NCI-H2107 (cell line): ENCODE measurements around the gene ZFAND2B.

Experiments used
- DNase-seq: peaks from one replicate; lab custom pipeline; 2025; lab: John Stamatoyannopoulos, UW

ZFAND2B gene

DNA sequence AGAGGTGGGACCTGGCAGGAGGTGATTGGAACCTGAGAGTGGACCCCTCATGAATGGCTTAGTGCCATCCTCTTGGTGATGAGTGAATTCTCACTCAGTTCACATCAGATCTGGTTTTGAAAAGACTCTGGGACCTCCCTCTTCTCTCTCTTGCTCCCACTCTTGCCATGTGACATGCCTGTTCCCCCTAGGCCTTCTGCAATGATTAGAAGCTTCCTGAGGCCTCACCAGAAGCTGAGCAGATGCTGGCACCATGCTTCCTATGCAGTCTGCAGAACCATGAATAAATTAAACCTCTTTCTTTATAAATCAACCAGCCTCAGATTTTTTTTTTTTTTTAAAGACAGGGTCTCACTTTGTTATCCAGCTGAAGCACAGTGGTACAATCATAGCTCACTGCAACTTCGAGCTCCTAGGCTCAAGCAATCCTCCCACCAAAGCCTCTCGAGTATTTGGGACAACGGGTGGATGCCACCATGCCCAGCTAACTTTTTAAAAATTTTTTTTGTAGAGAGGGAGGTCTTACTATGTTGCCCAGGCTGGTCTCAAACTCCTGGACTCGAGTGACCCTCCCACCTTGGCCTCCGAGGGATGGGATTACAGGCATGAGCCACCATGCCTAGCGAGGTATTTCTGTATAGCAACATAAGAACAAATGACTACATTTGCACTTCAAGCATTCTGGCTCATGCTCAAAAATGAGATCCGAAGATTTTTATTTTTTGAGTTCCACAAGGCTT lies 2.0 kb upstream of the ZFAND2B start:
- DNase-seq, result no peak

DNA sequence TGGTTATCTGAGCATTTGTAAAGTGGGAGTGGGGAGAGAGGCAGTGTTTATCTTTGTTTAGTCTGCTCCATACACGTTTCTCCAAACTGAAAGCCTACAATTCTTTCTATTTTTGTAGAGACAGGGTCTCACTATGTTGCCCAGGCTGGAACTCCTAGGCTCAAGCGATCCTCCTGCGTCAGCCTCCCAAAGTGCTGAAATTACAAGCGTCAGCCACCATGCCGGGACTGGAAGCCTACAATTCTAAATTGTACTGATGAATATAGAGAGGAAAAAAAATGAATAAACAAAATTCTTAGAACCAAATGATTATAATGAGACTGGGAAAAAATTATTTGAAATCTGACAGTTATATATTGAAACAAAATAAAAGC lies 1.4 kb upstream of the ZFAND2B start:
- no peak for DNase-seq

DNA sequence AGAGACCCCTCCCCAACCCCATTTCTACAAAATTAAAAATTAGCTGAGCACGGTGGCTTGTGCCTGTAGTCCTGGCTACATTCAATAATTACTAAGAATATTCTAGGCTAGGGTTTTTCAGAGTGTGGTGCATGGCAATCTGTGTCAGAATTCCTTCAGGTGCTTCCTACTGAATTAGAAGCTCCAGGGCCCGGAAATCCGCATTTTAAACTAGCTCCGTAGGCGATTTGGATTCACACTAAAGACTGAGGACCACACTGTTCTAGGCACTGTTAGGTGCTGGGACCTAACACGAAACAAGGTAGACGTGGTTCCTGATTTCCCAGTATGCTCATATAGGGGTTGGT lies 628 bp upstream of the ZFAND2B start:
- no peak for DNase-seq

DNA sequence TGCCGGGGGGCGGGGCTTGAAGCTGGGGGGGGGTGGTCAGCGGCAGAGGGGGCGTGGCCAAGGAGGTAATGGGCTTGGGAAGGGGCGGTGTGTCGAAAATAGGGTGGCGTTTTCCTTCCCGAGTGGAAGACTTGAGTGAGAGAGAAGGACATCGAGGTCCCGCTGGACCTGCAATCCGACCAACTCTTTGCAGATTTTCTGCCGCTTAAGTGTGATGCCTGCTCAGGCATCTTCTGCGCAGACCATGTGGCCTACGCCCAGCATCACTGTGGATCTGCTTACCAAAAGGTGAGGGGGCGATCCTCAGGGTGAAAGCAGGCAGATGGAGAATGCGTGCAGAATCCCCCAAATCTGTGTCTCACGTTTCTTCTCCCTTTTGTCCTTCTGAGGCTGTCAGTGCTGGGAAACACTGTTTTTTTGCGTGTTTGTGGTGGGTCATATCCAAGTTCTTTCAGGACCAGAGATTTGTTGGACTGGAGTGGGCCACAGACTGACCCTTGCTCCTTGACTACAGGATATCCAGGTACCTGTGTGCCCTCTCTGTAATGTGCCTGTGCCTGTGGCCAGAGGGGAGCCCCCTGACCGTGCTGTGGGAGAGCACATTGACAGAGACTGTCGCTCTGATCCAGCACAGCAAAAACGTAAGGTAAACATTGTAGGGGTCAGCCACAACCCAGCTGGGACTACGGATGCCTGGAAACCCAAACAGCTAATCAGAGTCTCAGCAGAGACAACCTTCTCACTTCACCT lies 727 bp downstream of the ZFAND2B start:
- no peak for DNase-seq

DNA sequence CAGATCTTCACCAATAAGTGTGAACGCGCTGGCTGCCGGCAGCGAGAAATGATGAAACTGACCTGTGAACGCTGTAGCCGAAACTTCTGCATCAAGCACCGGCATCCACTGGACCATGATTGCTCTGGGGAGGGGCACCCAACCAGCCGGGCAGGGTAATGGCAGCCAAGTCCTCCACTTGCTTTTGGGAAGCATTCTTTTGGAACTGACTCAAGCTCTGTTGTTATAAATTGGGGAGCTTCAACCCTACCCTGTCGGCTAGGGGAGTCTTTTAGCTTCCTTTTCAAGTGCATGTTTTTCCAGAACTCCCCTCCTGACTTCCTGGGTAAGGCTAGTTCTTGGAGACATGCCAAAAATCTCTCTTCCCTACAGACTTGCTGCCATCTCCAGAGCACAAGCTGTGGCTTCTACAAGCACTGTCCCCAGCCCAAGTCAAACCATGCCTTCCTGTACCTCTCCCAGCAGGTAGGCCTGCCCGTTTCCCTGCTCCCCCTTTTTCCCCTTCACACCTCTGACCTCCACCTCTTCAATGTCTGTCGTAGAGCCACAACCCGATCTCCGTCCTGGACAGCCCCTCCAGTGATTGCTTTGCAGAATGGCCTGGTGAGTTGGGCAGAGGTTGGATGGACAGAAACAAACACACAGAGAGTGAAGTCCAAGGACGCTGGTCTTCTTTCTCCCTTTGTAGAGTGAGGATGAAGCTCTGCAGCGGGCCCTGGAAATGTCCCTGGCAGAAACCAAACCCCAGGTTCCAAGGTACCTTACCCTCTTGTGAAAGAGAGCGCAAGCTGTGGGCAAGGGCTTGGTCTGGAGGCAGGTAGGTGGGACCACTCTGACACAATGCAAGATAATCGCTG lies 1.5 kb downstream of the ZFAND2B start:
- no peak for DNase-seq

DNA sequence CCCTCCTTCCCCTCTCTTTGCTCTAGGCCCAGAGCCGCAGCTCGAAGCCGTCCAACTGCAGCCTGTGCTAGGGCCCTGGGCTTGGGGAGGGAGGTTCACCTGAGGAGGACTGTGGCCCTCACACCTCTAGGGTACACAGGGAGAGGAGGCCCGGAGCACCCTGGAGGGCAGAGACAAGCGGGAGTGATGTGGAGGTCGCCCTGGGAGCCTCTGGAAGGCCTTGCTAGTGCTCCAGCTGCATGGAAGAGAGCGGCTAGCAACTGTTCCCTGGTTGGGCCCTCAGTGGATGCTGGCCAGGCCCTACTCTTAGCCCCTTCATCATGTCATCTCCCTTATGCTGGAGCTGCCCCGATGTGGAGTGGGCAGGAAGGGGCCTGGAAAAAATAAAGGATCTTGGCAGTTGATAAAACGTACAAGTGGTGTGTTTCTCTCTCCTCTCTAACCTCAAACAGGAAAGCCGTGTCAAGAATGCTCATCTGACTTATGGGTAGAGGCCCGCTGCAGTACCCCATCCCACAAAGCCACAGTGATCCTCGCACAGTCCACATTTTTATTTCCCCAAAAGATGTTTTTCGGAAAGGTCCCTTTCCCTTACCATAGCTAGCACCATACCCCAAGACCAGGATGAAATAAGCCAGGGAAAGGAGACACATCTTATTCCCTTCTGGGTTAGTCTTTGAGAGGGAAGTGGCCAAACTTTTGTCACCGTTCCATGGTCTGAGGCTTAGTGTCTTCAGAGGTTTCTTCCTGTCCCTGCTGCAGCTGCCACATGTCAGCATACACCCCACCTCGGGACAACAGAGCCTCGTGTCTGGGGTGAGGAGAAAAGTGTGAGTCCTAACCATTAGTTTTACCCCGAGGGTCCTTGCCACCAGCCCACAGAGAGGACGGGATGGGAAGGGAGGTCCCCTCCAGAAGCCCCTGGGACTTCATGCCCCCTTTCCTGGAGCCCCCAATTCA lies 2.9 kb downstream of the ZFAND2B start:
- no peak for DNase-seq

DNA sequence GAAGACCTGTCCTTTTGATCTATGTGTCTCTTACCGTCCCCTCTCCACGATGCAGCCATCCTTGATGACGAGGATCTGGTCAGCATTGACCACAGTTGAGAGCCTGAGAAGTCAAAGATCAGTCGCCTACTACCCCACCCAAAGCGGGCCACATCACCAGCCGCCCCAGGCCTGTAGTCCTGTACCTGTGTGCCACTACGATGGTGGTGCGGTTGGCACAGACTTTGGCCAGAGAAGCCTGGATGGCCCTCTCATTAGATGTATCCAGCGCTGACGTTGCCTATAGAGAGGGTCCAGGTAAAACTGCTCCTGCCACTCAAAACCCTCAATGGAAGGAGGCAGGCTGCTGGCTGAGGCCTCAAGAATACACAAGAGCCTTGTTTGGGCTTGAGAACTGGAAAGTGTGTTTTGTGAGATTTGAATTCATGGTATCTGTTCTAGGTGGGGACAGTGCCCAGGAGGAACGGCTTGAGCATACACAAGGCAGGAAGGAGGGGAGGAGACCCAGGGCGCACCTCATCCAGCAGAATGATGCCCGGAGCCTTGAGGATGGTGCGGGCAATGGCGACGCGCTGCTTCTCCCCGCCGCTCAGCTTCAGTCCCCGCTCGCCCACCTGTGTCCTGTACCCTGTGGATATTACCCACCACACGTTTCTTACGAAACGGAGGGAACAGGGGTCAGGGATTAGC lies 3.8 kb downstream of the ZFAND2B start:
- no peak for DNase-seq

DNA sequence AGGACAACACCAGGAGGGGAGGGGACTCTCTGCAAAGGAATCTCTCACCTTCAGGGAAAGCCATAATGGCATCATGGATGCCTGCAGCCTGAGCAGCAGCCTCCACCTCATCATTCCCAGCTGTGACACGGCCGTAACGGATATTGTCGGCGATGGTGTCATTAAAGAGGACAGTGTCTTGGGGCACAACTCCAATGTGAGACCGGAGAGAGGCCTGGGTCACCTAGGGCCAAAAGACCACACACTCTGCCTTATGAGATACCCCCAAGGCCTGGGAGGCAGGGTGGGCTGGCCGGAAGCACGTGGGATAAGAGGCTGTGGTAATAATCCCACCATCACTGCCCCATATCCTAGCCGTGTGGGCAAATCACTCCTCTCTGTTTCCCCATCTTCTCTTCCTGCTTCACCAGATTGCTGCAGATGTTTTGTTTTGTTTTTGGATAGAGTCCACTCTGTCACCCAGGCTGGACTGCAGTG lies 4.3 kb downstream of the ZFAND2B start:
- DNase-seq, result no peak

DNA sequence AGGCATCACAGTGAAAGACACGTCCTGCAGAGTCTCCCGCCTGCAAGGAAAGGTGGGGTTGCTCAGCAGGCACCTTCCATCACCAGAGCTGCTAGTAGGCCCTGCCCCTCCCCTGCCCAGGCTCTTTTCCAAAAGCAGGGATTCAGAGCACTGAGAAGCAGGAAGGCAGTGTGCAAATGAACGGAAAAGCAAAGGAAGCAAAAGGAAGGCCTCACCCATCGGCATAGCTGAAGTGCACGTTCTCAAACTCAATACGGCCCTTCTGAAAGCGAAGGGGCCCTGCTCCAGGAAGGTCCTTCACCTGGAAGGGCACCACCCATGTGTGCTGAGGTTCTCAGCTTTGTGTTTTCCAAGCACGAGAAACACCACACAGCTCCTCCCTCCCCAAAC lies 6.4 kb downstream of the ZFAND2B start:
- DNase-seq, result no peak

DNA sequence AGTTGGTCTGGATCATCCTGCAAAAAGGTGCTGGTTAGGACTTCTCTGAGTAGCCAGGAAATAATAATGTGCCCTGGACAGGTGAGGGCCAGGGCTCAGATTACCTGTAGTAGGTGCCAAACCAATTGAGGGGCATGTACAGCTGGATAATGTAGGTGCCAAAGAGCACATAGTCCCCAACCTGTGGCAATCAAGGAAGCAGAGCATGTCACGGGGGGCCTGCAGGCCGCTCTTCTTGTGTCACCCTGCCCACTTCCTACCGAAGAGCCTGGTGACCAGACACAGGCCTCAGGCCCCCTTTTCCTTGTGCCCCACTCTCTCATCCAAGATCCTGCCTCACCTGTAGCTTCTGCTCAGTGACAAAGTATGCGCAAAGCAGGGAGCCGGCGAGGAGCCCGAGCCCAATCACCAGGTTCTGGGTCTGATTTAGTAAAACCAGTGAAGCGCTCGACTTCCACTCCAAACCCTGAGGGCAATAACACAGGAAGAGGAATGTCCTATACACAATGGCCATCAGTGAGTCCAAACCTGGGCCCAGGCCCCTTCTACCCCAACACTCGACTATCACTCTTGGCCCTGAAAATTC lies 7.0 kb downstream of the ZFAND2B start:
- DNase-seq, result no peak

DNA sequence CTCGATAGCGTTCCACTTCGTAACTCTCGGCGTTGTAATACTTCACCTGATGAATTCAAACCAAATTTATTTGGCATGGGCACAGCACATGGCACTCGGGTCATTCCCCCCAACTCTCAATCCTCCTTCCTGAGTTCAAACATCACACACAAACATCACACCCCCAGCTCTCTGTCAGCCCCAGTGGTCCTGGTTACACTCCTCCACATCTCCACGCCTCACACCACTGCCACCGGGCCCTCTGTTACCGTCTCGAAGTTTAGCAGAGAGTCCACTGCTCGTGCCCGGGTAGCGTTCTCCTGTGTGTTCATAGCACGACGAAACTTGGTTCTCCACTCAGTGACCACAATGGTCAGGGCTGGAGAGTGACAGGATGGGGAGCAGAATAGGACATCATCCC lies 7.6 kb downstream of the ZFAND2B start:
- no peak for DNase-seq

DNA sequence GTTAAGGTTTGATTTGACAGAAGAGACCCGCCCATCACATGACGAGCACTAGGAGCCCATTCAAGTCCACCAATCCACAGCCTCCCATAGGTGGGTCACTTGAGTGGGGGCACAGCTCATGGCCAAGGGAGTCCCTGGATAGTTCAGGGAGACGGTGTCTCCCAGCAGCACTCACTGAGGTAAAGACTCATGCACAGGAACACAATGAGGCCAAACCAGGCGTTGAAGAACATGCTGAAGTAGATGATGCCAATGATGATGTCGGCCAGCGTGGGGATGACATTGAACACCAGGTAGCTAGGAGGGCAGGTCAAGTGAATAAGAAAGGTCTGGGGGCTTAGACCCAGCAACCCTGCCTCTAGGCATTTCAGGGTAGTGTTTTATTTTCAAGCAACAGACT lies 8.2 kb downstream of the ZFAND2B start:
- no peak for DNase-seq

DNA sequence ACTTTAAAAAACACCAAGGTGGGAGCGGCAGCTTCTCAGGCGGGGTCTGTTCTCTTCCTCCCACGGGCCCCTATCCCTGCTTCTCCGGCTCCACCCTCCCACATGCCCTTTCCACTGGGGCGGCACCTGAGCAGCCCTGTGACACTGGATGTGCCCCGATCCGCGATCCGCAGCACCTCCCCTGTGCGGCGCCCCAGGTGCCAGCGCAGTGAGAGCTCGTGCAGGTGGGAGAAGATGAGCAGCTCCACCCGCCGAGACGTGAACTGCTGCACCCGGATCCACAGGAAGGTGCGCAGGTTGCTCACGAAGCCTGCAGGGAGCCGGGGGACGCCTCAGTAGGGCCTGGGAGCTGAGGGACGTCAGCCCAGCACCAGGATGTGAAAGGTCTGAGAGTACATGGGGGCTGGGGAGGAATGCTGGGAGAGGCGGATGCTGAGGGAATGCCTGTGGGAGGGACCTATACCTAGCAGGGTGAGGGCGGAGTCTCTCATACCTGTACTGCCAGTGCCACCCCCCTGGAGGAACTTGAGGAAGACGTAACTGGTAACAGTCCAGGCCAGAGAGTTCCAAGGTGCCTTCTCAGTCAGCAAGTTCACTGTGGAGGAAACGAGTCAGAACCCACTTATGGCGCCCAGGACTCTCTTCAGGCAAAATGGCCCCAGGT lies 9.4 kb downstream of the ZFAND2B start:
- no peak for DNase-seq

DNA sequence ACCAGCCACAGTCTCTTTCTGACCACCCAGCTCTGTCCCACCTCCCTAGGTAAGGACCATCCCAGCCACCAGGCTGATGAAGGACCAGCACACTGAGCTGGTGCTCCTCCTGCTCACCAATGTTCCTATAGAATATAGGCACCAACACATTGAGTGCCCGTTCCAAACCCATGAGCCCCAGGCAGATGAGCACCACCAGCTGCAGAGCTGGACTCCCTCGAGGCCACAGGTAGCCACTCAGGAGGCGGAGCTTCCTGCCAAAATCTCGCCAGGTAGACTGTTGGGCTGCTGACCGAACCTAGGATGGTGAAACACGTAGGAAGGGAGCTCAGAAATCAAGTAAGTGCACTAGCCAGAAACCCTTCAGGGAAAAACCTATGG lies 9.9 kb downstream of the ZFAND2B start:
- DNase-seq, result no peak

DNA sequence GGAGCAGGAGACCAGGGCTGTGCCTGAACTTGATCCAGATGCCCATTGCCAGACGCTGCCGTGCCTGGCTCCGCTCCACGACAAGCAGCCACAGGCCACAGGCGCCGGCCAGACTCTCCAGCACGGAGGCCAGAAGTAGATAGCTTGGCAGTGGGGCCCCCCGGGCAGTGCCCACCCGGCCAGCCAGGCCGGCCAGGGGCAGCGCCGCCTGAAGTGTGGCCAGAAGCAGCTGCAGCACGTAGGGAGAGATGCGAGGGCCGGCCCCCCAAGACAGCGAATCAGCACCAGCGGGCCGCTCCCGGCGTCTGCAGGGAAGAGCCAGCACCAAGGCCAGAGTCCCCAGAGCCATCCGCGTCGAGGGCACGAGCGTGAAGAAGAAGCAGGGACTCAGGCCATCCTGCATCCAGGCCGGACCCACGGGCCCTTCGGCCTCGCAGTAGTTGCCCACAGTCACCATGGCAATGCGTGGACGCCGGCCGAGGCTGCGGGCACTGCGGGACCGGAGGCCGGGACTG lies 11.7 kb downstream of the ZFAND2B start:
- no peak for DNase-seq

DNA sequence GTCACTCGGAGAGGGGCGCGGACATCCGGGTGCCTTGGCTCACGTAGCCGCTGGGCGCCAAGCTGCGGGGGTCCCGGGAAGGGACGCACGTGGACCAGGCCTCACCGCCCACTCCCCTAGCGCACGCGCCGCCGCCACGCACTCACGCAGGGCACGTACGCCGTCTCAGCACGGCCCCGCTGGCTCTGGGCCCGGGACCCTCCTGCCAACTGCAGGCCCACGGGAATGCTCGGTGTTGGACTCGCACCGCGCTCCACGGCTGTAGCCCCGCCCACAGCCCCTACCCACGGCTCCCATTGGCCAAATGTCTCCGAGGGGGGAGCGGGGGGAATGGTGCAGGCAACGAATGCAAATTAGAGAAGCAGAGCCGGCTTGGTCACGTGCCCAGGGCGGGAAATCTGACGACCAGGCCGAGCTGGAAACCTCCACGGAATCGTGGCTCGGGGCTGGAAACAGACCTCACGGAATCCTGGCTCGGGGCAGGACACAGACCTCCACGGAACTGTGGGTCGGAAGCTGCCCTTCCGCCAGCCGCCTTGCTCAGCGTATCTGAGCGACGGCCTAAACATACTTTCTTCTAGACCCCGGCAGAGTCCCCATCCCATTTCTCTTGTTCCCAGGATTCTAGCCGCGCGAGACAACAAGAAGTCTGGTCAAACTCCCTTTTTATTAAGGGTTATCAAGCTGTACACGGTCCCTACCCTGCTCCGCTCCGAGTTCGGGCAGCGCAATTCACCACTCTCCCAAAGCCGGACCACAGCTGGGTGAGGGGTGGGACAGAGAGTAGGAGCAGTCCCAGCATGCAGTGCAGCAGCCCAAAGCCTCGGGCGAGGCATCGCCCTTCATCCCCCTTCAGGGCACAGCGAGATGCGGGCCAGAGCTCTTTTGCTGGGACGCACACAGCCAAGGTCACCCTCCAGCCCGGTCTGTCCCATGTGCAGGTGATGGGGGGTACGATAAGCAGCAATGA lies 12.4 kb downstream of the ZFAND2B start, which contains the start of gene ABCB6:
ABCB6 (minus strand) TSS at position 227 of the 970 bp plus-strand sequence. CDS start 285 bp downstream, outside the sequence.
- DNase-seq, result peak; percentile 81

DNA sequence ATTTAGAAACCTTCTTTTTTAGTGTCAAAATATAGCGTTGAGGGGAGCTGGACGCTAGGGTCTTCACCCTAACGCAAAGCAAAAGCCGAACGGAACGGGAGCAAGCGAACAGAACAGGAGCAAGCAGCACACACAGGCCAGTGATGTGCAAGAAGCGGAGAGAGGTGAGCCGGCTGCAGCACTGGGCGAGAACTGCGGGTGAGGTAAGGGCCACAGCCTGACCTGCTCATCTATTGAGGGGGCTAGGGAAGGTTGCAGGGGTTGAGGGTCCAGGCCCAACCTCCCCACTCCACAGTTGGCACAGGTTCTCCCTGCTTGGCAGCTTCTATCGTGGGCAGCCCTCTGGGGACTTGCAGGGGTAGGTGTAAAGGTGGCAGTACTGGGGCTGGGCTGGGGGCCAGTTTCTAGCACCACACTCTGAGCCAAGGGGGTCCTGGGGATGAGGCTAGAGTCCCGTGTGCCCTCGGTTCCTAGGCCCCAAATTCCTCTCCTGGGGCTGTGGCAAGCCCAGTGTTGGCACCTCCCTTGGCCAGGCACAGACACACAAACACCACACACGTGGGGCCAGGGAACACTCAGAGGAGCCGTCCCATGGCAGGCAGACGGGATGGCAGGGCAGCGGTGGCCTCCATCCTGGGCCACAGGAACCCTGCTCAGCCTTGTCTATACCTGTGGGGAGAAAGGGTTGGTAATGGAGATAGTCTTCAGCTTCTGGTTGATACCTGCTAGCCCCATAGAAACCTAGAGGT lies 13.4 kb downstream of the ZFAND2B start:
- no peak for DNase-seq
